D721Med (cell line): ENCODE data around the gene PLEKHO2.
"Not testable (repeated sequence)": the region's sequence is repeated elsewhere in the genome, so short reads cannot be mapped to it uniquely, and the experiment has no call there.

Source experiments
- DNase-seq: peaks from one replicate; pipeline ENCODE4 v3.0.0; 2011; ENCODE audit warnings: low spot score; ENCODE audit not compliant: insufficient read length
- FAIRE-seq: peaks from 2 replicates; lab custom pipeline; 2011; peaks lifted over from hg19 to GRCh38; lab: Jason Lieb, UNC
- CTCF ChIP-seq: IDR thresholded peaks from 2 replicates; pipeline ENCODE4 v1.5.1; 2012; ENCODE audit warnings: mild to moderate bottlenecking, control low read depth; ENCODE audit not compliant: insufficient read depth; ENCODE audit errors: missing control alignments

PLEKHO2 gene, protein sequence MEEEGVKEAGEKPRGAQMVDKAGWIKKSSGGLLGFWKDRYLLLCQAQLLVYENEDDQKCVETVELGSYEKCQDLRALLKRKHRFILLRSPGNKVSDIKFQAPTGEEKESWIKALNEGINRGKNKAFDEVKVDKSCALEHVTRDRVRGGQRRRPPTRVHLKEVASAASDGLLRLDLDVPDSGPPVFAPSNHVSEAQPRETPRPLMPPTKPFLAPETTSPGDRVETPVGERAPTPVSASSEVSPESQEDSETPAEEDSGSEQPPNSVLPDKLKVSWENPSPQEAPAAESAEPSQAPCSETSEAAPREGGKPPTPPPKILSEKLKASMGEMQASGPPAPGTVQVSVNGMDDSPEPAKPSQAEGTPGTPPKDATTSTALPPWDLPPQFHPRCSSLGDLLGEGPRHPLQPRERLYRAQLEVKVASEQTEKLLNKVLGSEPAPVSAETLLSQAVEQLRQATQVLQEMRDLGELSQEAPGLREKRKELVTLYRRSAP

DNA sequence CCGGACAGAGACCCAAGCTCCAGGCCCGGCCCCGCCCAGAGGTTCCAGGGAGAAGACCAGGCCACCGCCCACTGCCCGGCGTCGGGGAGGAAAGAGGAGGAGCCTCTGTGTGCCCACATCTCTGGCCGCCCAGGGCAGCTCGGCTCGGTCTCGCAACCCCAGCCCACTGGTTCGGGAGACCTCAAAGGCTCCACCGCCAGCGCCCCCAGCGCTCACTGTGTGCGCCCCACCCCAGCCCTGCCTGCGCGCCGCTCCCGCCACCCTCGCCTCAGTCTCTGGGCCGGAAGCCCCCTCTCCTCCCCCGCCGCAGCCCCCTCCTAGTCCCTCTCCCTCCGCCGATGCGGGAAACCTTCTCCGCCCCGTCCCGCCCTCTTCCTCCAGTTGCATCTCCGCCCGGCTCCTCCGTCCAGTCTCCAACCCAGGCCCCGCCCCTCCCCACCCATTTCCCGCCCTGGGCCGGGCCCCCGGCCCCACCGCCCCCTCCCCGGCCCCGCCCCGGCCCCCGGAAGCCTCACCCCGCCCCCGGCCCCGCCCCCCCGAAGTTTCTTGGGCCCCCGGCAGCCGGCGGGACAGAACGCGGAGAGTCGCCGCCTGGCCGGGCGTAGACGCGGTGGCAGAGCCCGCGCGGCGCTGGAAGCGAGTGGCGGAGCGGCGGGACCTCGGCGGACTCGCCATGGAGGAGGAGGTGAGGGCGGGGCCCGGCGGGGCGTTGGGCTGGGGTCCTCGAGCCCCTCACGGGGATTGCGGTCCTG is at the start of gene PLEKHO2:
Gene PLEKHO2 (plus strand): TSS at position 572 of the 752 bp plus-strand sequence. CDS start 102 bp downstream, at position 674.
- FAIRE-seq, result no peak
- peak; percentile 93 for DNase-seq
- TF ChIP-seq CTCF, result no peak

- no peak for DNase-seq
- no peak for FAIRE-seq
- TF ChIP-seq CTCF, result no peak
These were observed 49.4 kb upstream of the PLEKHO2 start for GRCh38 chr15:64792282-64792681.

GRCh38 chr15:64795299-64795698 is 46.4 kb upstream of the PLEKHO2 start:
- DNase-seq, result not testable (repeated sequence)

GRCh38 chr15:64795921-64796320 is 45.8 kb upstream of the PLEKHO2 start:
- DNase-seq, FAIRE-seq: not testable (repeated sequence)

More at GRCh38 chr15:64795299-64795698, 46.4 kb upstream of the PLEKHO2 start:
- FAIRE-seq, result not testable (repeated sequence)

DNA sequence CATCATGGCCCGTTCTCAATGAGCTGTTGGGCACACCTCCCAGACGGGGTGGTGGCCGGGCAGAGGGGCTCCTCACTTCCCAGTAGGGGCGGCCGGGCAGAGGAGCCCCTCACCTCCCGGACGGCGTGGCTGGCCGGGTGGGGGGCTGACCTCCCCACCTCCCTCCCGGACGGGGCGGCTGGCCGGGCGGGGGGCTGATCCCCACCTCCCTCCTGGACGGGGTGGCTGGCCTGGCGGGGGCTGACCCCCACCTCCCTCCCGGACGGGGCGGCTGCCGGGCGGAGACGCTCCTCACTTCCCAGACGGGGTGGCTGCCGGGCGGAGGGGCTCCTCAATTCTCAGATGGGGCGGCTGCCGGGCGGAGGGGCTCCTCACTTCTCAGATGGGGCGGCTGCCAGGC is 42.8 kb upstream of the PLEKHO2 start:
- not testable (repeated sequence) for DNase-seq, FAIRE-seq

GRCh38 chr15:64800476-64800875 is 41.2 kb upstream of the PLEKHO2 start:
- no peak for TF ChIP-seq CTCF
- DNase-seq (no peak), FAIRE-seq (no peak)

- DNase-seq (no peak), FAIRE-seq (no peak)
- TF ChIP-seq CTCF, result no peak
These were observed 38.2 kb upstream of the PLEKHO2 start for GRCh38 chr15:64803526-64803925.

DNA sequence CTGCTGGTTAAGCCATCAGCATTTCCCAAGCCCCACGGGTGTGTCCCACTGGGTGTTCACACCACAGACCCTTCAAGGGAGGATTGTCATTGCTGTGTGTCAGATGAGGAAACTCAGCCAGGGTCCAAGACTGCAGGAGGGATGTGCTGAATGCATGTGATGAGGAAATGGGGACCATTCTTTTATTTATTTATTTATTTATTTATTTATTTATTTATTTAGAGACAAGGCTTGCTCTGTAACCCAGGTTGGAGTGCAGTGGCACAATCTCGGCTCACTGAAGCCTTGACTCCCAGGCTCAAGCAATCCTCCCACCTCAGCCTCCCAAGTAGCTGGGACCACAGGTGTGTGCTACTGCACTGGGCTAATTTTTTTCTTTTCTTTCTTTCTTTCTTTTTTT is 37.1 kb upstream of the PLEKHO2 start:
- no peak for DNase-seq
- TF ChIP-seq CTCF, result no peak
- no peak for FAIRE-seq
